NOMO-1 (cell line): ENCODE measurements around the gene BDKRB2.

Experiments used
- DNase-seq, 2 experiments: peaks; one replicate each; lab custom pipeline; 2025; ENCODE audit not compliant: unreplicated experiment in 2 of 2; lab: John Stamatoyannopoulos, UW

The BDKRB2 gene

DNA sequence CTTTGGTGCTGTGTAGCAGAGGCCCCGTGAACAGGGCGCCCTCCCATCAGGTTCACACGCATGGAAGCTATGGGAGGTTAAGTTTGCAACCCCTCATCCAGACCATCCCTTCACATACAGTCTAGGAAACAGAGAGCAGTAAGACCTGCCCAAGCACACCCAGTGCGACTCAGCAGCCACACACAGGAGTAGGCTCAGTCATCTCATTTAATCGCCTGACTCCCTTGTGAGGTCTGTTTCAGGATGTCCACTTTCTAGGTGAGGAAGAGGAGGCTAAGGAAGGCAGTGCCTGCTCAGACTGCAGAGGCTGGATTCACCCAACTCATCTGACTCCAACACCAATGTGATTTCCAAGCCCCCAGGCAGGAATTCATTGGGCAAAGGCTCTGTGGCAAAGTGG is 63.3 kb downstream of the BDKRB2 start:
- no peak for DNase-seq

DNA sequence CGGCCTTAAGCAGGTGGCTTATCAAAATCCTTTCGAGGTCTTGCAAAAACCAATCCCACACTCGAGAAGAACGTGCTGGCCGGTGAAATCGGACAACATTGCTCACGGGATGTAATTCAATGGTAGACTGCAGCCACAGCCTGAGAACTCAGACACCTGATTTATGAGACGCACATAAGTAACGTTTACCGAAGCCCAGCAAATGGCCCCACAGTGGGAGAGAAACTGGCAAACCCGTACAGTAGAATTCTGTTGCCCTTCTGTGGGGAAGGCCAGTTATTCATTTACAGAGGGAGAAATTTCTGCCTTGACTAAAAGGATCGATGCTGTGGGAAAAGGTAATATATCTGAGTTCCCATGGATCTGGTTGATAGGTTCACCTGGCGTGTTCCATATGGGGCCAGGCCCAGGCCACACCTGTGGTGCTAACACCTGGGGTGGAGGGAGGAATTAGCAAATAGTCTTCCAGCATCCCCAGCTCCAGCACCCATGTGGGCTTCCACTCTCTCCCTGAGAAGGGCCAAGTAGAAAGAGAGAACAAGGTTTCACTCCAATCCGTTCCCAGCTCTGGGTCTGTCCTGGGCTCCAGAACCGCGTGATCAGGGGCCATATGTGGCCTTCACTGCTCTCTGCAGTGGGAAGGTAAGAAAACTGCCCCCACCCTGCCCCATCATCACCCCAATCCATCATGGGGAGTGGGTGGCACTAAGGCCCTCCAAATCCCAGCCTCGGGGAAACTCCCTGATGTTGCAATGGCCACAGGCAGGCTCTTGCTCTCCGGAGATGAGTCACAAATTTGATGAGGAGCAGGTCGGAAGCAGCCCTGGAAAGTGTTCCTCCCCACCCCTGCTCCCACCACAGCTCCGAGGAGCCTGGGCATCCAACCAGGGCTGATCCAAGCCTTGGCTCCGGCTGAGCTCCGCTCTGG is 64.1 kb downstream of the BDKRB2 start:
- DNase-seq, result no peak

DNA sequence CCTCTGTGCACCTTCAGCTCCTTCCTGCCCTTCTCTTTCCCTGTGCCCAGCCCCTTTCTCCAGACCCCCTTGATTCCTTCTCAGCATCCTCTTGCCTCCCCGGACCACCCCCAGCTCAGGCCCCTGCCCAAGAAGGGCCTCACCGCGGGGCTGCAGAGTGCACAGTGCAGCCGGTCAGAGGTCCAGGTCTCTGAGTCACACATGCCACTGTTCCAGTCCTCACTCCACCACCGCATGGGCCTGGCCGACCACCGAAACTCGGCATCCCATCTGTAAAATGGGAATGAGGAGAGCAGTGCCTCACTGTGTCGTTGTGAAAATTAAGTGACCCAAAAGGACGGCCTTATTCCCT is 64.7 kb downstream of the BDKRB2 start:
- DNase-seq, result no peak

DNA sequence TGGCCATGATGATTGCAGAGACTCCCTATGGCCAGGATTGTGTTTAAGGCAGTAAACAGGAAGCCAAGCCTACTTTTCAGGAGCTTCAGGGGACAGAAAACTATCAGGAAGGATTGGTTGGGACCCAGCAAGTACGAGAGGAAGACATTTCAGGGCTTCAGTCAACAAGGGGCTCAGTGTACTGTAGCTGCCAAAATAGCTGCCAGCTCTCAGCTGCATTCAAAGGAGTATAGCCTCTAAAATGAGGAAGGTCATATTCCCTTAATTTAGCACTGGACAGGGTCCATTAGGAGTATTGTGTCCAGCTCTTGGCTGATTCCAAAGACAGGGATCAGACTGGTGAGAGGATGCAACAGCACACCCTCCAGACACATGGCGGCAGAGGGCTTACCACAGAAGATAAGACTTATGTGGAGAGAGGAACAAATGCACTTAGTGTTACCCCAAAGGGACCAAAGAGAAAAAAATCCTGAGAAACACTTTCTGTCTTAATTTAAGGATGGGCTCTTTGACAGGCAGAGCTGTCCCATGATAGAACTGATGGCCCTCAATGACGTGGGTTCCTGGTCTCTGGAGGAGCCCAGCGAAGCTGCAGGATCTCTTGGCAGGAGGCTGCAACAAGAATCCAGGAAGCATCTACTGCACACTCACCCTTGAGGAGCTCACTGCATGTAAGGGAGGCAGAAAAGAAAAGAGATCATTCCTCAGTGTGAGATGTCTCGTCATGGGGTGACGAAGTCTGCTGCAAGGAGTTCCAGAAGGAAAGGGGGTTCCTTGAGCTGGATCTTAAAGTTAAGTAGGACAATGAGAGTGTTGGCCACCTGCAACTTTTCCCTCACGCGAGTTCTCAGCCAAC is 66.2 kb downstream of the BDKRB2 start:
- no peak for DNase-seq

DNA sequence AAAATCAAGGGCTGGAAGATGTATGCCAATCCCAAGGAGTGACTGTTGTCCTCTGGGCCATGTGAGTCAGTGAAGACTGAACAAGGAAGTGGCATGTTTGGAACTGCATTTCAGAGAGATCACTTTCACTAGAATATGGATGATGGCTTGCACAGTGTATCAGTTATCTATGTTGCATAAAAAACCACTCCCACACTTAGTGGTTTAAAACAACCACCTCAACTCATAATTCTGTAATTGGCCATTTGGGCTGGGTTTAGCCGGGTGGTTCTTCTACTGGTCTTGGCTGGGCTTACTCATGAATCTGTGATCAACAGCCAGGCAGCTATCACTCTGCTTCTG is 66.8 kb downstream of the BDKRB2 start:
- DNase-seq, result peak; percentile 31 to 62

DNA sequence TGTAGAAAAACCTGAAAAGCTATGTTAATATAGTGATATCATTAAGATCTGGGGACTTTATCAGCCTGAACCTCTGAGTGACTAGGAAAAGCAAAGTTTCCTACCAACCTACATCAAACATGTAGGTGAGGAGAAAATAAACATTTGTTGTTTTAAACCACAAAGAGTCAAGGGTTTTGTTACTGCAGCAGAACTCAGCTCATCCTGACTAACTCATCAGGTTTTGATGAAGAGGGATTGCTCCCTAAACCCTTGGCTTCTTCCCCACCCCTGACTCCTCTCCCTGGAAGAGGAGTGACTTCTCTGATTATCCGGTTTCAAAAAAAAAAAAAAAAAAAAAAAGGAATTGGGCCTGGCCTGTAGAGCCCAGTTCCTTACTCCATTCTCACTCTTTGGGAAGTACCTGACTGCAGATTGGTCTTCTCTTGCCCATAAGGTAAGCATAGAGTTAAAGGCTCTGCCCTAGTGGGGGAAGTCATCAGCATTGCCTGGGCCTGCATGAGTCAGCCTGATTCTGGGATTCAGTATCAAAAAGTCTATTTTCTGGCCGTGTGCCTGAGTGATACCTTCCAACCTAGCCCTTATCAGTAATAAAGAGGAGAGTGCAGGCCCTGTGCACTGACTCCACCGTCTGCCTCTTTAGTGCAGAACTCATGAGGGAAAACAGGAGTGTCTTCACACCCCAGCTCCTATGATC is 68.3 kb downstream of the BDKRB2 start:
- no peak for DNase-seq

DNA sequence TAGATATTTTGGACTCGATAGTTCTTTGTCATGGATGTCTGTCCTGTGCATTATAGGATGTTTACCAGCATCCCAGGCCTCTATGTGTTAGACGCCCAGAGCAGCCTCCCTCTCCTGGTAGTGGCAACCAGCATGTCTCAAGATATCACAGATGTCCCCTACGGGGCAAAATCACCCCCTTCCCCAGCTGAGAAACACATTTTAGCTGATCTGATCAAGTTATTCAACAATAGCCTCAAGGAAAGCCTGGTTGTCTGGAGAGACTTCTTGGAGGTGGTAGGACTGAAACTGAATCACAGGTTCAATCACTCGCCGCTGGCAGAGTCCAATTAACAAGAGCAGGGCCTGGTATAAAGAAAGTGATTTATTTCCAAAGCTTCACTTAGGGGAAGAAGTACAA is 69.0 kb downstream of the BDKRB2 start:
- DNase-seq, result no peak

DNA sequence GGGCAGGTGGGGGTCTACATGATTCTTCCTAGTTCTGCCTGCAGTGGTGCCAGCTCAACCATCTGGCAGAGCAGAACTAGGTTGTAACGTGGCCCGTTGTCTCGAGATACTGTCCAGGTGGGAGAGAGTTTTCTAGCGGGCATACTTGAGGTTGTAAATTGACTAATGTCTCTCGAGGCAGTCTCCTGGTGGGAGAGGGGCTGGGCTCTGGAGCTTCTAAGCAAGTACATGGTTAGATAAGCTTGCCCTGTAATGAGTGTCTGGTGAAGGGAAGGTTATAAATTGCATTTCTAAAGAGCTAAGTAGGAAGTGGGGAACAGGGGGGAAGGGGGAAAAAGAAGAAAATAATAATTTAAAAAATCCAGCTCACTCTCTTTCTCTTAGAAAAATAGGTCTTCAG is 69.5 kb downstream of the BDKRB2 start:
- DNase-seq, result no peak

DNA sequence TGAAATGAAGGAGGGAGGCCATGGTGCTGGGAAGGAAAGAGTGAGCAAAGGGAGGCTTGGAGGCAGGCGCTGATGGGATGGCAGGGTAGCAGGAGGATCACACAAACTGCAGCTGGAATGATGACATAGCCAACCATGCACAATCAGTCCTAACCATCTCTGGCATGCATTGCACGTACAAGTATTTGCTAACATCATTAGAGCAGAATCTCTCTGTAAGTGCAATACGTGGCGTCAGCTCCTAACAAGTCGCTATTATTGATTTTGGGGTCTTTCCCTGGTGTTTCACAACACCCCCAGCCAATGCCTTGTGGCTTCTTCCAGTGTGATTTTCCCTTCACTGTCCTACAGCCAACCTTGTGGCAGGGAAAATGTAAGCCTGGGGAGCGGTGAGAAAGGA is 69.9 kb downstream of the BDKRB2 start:
- no peak for DNase-seq

DNA sequence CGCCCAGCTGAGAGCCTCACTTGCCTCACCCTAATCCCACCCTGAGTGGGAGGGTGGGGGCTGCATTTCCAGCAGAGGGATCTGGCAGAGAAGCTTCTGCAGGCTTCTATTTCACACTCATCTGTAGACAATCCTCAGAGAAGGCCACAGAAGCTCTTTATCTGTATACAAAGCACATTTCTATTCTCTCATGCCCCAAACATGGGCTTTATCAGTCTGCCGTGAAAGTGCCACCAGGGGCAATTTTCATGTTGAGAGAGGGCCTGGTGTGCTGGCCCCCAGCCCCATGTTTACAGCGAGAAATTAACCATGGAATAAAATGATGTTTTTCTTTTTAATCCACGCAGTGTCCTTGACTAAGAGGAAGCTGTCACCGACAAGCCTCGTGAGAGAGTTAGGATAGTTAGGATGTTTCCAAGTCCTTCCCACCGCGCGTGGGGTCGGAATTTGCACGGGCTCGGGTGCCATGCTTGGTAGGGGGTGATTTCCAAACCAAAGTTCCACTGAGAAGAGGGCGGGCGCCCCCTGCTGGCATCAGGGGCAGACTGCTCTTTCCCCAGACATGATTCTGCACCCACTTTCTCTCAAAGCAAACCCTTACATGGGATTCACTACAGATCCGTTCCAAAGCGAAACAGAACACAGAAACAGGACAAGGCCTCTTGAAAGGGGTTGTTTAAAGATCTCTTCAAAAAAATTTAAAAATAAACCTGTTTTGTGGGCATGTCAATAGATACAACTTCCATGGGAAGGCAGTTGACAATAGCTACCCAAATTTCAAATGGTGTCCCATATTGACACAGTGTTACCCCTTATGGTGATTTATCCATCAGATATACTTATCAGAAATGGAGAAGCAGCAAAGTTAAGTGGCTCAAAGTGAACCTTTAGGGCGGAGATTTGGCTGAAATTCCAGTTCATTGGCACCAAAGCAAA is 70.8 kb downstream of the BDKRB2 start:
- DNase-seq, result peak; percentile 4 to 32

DNA sequence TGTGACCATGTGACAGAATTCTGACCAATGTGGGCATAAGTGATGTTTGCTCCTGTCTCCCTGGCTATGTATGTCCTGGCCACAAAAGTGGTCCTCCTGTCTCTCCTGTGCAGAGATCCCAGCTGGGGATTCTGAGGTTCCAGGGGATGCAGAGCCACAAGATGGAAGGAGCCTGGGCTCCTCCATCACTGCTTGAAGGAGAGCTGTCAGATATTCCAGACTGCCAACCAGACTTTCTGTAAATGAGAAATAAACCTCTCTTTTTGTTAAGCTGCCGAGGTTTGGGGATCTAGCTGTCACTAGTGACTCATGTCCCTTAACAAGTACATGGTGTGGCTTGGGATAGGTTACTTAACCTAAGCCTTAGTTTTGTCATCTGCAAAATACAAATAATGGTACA is 73.3 kb downstream of the BDKRB2 start:
- DNase-seq, result no peak

DNA sequence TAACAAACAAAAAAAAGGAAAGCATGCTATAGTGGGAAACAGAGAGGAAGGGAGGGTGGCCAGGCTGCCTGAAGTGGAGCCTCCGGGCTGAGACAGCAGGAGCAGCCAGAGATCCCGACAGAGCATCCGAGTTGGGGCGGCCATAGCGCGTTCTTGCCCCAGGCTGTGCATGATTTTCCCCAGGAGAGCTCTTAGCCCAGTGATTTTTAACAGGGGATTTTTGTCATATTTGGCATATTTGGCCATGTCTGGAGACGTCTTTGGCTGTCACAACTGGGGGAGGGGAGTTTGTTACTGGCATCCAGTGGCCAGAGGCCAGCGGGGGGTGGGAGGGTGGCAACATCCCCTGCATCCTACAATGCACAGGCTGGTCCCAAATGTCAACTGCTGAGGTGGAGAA is 74.9 kb downstream of the BDKRB2 start:
- DNase-seq, result no peak

DNA sequence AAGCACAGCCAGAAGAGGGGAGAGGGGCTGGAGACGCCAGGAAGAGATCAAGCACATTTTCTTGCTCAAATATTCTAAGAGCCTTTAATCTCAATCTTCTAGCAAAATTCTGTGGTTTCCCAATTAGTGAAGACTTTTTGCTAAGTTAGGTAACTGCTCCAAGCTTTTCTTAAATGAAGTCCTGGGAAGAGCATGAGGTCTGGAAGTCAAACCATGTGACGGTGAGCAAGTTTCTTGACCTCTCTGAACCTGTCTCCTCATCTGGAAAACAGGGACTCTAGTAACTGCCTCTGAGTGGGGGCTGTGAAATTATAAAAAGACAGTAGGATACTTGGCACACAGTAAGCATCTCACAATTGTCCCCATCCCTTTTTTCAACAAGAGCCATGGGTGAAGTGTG is 75.5 kb downstream of the BDKRB2 start:
- DNase-seq, result no peak

DNA sequence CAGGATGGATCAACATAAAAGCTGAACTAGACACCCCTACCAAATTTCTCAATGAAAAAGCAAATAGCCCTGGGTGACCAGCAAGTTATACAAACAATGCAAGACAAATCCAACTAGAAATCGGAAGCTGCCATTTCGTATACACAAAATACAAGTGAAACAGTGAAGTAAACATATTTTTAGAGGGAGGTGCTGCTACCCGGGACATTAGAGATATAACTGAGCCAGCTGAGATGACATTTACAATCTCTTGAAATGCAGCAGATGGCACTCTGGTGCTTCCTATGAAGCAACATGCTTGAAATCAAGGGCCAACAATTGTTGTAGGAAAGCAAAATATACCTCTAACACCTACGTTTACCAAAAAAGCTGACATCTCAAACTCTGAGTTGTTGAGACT is 76.8 kb downstream of the BDKRB2 start:
- DNase-seq, result no peak

DNA sequence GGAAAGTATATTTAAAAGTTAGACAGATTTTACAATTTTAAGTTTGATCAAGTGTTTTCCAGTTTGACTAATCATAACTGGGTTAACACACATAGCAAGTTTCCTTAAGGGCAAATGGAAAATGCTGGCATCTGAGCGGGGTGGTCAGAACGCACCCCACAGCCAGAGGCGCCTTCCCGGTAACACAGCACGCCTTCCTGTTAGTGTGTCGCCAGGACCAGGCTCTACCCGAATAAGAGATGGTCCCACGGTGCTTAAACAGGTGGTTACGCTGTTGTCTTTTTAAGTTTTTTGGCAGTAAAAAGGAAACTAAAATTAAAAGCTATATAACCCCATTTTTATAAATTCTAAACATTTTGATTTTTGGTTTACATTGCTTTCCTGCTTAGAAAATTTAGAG is 79.4 kb downstream of the BDKRB2 start:
- no peak for DNase-seq

DNA sequence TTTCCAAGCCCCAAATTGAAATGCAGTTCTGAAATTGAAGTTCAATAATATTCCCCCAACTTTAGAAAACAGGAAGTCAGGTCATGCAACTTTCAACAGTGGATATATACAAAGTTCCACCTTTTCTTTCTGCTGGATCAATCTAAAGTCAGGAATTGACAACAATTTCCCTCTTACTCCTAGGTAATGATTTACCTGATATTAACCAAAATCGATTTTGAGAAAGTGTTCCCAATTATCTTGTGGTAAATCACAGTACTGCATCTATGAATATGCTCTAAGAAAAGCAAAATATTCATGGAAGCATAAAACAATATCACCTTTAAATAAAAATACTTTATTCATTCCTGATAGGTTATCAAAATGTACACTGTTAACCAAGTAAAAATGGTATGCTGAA is 79.8 kb downstream of the BDKRB2 start:
- DNase-seq, result no peak

DNA sequence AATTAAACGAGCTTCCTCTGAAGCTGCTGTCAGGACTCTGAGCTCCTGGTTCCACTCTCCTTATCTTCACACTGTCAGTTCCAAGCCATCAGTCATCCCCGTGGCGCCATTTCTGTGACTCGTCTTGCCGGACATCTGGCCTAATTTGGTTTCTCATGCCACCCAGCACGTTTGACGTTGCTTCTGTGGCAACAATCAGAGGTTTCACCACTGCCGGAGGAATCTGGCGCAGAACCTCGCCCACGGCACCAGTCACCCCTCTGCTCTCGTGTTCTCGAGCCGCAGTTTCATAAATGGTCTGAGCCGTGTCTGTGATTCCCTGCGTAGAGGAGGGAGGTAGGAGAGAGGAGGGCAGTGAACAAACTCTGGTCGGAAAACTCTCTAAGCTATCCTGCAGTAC is 81.0 kb downstream of the BDKRB2 start:
- DNase-seq, result no peak

DNA sequence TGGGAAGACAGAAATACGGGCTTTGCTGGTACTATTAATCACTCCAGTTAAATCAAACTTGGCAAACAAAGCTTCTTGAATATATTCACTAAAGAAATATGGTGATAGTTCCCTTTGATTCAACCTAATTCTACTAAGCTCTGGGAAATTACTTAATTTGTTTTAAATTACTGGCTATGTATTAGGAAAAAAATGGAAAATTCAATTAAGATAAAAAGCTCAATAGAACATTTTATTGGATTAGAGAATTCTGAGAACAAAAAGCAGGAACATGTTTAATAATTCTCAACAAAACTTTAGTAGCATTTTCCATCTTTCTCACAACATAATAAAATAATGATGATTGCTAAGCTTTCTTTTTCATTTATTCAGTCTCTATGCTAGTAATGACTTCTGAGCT is 81.6 kb downstream of the BDKRB2 start:
- DNase-seq, result no peak

DNA sequence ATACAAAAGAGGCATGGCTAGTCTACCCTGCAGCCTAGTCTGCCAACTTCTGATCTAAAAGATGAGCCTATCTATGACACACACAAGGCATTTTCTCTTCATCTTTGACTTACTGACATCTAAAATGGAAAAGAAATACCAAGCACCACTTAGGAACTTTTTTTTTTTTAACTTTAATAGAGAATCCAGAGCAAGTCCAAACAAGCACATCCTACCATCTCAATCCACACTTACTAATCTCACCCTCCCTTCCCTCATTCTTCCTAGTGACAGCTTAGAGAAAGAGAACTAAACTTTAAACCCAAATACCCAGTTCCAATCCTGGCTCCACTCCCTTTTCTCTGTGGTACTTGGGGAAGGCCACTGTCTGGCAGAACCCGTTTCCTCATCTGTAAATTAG is 83.2 kb downstream of the BDKRB2 start:
- DNase-seq, result no peak
